Globus pallidus (tissue), 1 donor: ENCODE data around the gene NBPF6.
"Not testable (repeated sequence)": the region's sequence is repeated elsewhere in the genome, so short reads cannot be mapped to it uniquely, and the experiment has no call there.

Source experiments
- DNase-seq: peaks from one replicate; pipeline ENCODE4 v3.0.0-alpha.2; 2015; ENCODE audit warnings: low spot score

NBPF6 gene, protein sequence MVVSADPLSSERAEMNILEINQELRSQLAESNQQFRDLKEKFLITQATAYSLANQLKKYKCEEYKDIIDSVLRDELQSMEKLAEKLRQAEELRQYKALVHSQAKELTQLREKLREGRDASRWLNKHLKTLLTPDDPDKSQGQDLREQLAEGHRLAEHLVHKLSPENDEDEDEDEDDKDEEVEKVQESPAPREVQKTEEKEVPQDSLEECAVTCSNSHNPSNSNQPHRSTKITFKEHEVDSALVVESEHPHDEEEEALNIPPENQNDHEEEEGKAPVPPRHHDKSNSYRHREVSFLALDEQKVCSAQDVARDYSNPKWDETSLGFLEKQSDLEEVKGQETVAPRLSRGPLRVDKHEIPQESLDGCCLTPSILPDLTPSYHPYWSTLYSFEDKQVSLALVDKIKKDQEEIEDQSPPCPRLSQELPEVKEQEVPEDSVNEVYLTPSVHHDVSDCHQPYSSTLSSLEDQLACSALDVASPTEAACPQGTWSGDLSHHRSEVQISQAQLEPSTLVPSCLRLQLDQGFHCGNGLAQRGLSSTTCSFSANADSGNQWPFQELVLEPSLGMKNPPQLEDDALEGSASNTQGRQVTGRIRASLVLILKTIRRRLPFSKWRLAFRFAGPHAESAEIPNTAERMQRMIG

DNA sequence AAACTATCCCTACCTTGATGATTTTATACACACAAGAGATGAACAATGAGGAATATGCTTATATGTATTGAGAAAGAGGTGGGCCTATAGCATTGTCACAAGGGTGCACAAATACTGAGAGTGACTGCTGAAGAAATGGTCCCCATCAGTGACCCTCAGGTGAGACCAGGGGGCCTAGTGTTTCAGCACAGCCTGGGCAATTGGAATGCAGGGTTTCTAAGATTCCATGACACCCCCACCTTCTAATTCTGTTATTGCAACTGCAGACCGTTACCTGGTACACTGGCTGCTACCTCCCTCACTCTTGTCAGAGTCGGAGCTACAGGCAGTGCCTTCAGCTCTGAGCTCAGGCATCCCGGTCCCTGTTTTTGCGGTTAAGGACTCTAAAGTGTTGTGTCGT is at the start of gene NBPF6:
Gene NBPF6 (plus strand): TSS at position 301 of the 400 bp plus-strand sequence. CDS start 259 bp downstream, outside the sequence.
- DNase-seq = not testable (repeated sequence)

DNA sequence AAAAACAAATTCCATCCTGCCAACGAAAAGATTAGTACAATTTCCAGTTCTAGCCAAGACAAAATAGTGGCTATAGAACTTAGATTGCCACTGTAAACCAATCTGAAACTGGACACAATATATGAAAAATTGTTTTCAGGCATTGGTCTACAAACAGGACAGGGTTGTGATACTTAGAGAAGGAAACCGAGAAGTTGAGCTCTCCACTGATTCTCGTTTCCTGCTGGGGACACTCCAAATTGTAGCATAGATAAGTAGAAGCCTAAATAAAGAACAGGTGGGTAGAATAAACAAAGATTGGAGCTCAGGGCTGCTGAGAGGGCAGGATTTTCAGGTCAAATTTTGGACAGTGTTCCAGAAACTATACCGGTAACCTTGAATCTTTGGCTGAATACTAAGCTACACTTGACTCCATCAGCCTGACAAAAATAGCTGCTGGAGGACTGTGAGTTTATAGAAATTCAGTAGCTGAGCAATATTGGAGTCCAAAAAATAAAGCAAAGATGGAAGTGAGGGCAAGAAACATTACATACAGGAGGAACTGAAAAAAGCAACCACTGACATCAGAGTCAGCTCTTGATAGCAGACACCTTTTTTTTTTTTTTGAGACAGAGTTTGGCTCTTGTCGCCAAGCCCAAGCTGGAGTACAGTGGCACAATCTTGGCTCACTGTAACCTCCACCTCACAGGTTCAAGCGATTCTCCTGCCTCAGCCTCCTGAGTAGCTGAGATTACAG is 38.9 kb upstream of the NBPF6 start:
- DNase-seq = not testable (repeated sequence)

DNA sequence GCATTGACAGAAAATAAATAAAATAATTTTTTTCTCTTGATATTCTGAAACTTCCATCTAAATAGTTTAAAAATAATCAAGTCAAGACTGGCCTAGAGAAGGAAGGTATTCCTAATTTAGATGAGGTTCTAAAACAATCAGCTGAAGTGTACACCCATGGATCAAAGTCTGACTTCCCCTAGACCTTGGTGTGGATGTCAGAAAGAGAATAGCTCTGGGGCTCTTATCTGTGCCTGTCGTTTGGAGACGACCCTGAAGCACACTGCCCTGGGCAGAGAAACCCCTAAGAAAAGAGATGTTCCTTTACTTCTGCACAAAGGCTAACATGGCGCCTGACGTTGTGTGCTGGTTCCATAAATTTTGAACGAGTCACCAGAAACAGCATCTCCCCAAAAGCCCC is 30.0 kb upstream of the NBPF6 start:
- DNase-seq = not testable (repeated sequence)

DNA sequence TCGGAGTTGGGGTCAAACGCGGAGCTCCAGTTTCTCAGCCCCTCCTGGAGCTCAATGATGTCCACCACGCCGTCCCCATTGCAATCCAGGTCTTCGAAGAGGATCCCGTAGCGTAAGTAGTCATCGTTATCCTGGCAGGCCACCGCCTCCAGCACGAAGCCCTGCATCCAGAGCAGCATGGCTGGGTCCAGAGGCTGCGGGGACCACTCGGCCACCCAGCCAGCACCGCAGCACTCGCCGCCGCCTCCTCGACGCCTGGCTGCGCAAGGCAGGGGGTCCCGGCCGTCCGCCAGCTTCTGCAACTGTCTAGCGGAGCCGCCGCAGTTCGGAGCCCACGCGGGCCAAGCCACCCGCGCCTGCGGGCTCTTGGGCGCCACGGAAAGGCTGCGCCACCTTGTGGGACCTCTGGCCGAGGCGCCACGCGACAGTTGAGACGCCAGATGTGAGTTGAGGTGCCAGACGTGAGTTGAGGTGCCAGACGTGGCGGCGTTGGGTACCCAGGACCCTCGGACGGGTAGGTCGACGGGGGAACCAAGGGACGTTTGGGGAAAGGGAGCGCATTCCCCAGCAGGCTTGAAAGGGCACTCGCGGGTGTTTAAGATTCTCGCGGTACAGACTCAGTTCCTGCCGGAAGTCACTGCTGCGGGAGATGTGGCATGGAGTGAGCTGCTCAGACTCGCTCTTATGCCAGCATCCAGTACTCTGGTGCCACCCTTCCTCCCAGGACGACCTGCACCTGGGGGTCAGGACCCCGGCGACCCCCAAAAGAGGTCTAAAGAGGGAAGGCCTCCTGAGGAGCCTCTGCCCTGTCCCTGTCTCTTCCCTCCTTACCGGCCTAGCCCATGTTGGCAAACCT is 28.9 kb upstream of the NBPF6 start:
- DNase-seq = not testable (repeated sequence)

DNA sequence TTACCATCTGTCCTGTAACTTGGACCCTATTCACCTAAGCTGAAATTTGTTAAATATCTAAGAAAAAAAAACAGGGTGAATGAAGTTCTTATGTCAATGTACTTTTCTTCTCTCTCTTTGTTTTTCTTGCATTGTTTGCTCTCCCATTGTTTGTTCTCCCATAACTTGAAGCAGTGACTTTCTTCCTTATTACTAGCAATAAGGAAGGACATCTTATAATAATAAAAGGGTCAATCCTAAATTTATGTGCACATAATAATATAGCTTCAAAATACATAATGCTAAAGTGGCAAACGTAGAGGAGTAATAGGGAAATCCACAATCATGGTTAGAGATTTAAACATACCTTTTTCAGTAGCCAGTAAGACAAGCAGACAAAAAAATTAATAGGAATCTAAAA is 23.3 kb upstream of the NBPF6 start:
- not testable (repeated sequence) for DNase-seq

DNA sequence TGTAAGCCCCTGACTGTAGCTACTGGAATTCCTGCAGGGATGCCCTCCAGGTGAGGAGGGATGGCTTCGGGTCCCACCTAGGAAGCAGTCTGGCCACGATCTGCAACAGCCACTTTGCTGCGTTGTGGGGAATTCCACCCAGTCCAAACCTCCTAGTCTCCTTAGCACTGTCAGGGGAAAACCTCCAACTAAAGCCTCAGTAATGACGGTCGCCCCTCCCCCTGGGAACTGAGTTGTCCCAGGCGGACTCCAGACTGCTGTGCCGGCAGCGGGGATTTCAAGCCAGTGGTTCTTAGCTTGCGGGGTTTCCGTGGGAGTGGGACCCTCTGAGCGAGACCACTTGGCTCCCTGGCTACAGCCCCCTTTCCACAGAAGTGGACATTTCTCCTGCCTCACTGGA is 18.1 kb upstream of the NBPF6 start:
- not testable (repeated sequence) for DNase-seq

DNA sequence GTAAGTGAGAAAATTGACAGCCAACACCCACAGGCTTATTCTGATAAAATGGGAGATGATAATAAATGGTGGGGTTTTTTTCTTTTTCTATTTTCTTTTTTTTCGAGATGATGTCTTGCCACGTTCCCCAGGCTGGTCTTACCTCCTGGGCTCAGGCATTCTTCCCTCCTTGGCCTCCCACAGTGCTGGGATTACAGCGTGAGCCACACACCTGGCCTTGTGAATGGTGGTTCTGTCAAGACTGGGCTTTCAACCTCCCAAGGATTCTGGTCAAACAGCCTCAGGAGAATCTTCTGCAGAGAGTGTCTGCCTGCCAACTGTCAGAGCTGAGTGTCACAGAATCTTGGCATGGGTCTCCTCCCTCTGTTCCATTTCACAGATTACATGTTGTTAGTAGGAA is 16.7 kb upstream of the NBPF6 start:
- not testable (repeated sequence) for DNase-seq

DNA sequence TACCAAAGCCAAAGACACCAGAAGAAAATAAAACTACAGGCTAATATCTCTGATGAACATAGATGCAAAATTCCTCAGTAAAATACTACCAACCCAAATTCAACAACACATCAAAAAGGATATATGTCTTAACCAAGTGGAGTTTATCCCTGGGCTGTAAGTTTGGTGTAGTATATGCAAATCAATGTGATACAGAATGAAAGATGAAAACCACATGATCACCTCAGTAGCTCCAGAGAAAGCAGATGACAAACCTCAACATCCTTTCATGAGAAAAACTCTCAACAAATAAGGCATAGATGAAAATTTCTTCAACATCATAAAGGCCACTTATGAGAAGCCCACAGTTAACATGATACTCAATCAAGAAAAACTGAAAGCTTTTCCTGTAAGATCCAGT is 11.6 kb upstream of the NBPF6 start:
- not testable (repeated sequence) for DNase-seq

DNA sequence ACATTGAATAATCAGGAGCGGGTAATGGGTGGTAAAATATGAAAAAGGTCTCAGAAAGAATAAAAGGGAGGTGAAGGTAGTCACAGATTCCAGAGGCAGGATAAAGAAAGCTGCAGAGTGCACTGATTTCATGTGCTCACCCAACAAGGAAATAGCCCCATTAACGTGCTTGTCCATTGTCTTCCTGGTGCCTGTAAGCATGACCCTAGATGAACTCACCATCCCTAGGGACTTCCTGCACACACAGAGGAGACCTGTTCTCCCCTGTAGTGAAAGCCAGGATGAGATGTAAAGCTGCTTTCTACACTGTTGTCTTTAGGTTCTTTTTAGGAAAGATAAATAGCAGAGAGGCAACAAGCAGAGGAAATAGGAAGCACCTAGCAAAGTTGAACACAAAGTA is 4.4 kb downstream of the NBPF6 start:
- DNase-seq = not testable (repeated sequence)

DNA sequence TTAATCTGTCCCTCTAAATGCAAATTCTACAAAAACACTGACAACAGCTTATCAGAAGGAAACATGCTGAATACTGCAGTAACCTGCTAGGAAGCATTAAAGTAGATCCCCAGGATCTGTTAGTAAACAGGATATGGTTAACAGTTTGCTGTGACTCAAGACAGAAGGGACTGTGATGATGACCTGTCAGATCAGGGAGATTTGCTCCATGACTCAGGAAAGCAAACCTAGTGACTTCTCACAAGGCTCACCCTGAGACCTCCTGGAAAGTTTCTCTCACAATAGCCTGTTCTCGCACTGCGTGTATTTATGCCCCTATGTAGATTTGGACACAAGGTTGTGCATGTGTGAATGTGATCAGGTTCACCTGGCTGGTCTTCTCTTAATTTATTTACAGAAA is 8.5 kb downstream of the NBPF6 start:
- not testable (repeated sequence) for DNase-seq

DNA sequence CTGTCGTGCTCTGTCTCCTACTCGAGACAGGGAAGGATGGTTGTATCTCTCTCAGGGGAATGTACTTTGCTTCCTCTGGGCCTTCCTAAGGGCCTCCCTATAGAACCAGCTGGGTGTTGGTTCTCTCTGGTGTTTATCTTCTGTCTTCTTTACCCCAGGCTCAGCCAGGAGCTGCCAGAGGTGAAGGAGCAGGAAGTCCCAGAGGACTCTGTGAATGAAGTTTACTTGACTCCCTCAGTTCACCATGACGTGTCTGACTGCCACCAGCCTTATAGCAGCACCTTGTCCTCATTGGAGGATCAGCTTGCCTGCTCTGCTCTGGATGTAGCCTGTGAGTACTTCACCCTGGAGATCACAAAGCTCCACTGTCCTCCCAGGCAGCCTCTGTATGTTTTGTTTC is 11.6 kb downstream of the NBPF6 start:
- not testable (repeated sequence) for DNase-seq

DNA sequence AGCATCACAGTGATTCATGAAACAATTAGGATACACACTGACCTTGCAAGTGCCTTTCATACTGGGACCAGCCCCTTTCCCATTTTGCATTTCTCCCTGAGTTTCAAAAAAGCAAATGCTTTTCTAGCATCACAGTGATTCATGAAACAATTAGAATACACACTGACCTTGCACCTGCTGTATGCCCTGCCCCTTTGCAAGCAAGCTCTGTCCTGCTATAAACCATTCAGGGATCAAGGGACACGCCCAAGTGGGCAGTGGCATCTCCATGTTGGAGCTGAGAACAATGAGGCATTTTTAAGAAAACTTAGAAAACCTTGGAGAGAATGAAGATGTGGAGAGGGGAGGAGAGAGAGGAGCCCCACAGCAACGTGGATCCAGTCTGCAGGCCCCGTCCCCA is 13.8 kb downstream of the NBPF6 start:
- not testable (repeated sequence) for DNase-seq

DNA sequence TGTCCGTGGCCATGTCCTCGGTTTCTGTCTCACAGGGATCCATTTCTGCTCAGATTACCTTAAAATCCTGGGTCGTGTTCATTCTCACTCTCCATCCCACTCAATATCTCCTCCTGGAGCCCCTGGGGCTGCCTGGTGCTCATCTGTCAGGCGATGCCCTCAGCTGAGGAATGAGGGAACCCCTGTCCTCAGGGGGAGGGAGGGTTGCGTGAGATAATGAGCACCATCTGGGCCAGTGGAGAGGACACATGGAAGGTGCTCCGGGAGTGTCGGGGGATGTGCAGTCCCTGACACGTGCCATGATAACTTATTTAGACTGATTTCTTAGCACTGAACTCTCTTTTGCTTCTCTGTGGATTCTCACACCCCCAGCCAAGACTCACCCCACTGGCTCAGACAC is 16.0 kb downstream of the NBPF6 start:
- DNase-seq = not testable (repeated sequence)

DNA sequence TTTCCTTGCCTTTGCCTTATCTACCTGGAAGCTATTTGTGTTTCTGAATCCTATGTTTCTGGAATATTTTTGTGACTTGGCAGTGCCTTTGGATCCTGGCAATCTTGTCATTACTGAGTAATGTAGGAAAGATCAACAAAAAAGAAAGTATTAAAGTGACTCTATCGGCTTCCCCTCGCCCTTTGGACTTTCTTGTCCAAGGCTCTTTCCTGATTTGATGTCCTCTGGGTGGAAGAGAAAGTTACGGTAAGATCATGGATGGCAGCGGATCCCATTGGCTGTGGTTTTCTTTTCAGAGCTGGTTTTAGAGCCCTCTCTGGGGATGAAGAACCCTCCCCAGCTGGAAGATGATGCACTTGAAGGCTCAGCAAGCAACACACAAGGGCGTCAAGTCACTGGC is 17.0 kb downstream of the NBPF6 start:
- not testable (repeated sequence) for DNase-seq

DNA sequence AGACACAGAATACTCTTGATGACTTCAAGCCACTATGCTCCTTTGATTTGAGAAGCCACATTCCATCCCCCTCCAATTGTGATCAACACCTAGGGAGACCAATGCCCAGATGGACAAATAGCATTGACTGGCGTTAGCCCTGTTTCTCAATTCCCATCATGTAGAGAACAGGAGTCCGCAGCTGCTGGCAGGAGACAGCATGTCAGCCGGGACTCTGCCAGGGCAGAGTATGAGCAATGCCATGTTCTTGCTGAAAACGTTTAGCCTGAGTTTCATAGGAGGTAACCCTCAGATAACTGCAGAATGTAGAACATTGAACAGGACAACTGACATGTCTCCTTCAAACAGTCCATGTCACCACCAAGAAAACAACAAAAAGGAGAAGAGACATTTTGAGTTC is 20.6 kb downstream of the NBPF6 start:
- not testable (repeated sequence) for DNase-seq

DNA sequence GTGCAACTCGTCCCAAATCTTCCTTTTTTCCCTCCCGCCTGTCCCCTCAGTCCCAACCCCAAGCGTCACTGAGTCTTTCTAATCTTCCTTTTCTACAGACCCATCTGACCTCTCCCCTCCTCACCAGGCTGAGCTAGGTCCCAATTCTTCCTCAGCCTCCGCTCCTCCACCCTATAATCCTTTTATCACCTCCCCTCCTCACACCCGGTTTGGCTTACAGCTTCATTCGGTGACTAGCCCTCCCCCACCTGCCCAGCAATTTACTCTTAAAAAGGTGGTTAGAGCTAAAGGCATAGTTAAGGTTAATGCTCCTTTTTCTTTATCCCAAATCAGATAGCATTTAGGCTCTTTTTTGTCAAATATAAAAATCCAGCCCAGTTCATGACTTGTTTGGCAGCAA is 24.4 kb downstream of the NBPF6 start:
- not testable (repeated sequence) for DNase-seq

DNA sequence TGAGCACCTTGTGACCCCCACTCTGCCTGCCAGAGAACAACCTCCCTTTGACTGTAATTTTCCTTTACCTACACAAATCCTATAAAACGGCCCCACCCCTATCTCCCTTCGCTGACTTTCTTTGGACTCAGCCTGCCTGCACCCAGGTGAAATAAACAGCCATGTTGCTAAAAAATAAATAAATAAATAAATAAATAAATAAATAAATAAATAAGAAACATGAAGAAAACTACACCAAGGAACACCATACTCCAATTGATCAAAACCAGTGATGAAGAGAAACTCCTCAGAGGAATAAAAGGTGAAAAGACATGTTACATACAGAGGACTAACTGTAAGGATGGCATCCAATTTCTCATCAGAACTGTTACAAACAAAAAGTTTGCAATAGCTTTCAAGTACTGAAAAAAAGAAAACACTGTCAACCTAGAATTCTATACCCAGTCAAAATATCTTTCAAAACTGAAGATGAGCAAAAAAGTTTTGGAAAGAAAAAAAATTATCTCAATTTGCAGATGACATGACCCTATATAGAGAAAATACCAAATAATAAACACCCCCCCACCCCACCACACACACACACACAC is 28.4 kb downstream of the NBPF6 start:
- DNase-seq = no peak

DNA sequence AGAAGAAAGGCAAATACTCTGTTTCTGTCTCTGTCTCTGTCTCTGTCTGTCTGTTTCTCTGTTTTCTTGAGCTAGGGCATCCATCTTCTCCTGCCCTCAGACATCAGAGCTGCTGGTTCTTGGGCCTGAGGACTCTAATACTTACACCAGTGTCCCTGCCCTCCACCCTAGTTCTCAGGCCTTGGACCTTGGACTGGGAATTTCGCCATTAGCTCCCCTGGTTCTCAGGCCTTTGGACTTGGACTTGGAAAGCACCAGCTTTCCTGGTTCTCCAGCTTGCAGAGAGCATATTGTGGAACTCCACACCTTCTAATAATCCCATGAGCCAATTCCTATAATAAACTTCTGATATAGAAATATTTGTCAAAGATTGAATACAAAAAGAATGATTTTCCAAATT is 32.6 kb downstream of the NBPF6 start:
- no peak for DNase-seq

DNA sequence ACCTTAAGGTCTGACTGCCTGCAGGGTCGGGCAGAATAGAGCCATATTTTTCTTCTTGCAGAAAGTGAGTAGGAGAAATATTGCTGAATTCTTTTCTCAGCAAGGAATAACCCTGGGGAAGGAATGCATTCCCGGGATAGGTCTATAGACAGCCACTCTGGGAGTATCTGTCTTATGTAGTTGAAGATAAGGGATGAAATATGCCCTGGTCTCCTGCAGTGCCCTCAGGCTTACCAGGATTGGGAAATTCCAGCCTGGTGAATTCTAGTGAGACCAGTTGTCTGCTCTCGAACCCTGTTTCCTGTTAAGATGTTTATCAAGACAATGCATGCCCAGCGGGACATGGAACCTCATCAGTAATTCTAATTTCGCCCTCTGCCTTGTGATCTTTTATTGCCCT is 35.8 kb downstream of the NBPF6 start:
- not testable (repeated sequence) for DNase-seq

DNA sequence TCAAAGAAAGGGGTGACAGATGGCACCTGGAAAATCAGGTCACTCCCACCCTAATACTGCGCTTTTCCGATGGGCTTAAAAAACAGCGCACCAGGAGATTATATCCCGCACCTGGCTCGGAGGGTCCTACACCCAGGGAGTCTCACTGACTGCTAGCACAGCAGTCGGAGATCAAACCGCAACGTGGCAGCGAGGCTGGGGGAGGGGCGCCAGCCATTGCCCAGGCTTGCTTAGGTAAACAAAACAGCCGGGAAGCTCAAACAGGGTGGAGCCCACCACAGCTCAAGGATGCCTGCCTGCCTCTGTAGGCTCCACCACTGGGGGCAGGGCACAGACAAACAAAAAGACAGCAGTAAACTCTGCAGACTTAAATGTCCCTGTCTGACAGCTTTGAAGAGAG is 36.6 kb downstream of the NBPF6 start:
- DNase-seq = not testable (repeated sequence)

DNA sequence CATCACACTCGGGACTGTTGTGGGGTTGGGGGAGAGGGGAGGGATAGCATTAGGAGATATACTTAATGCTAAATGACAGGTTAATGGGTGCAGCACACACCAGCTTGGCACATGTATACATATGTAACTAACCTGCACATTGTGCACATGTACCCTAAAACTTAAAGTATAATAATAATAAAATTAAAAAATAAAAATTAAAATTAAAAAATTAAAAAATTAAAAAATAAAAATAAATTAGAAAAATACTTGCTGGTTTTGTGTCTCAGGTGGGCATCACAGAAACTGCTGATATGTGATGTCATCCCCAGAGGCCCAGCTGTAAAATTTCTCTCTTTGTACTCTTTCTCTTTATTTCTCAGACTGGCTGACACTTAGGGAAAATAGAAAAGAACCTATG is 44.9 kb downstream of the NBPF6 start:
- not testable (repeated sequence) for DNase-seq
